Uterus (tissue), 2 donors: ENCODE measurements around the gene GPR171.

Experiments used
- POLR2A ChIP-seq, 2 donors: fragments of 450-650 bp; IDR thresholded peaks; one replicate each; pipeline ENCODE4 v1.6.1; 2016; ENCODE audit warnings: antibody characterized with exemption in 2 of 2, mild to moderate bottlenecking in 1 of 2, moderate library complexity in 1 of 2
- TF ChIP-seq, protein P1 (sequence below), 4 experiments: fragments of 200-600 bp in 2 of 4; fragments of 450-650 bp in 2 of 4; sonication (generic) in 2 of 4; IDR thresholded peaks; one replicate each; pipeline ENCODE4 v1.5.1; 2016 to 2019; ENCODE audit warnings: antibody characterized with exemption in 4 of 4, mild to moderate bottlenecking in 2 of 4, moderate library complexity in 1 of 4

DNA sequence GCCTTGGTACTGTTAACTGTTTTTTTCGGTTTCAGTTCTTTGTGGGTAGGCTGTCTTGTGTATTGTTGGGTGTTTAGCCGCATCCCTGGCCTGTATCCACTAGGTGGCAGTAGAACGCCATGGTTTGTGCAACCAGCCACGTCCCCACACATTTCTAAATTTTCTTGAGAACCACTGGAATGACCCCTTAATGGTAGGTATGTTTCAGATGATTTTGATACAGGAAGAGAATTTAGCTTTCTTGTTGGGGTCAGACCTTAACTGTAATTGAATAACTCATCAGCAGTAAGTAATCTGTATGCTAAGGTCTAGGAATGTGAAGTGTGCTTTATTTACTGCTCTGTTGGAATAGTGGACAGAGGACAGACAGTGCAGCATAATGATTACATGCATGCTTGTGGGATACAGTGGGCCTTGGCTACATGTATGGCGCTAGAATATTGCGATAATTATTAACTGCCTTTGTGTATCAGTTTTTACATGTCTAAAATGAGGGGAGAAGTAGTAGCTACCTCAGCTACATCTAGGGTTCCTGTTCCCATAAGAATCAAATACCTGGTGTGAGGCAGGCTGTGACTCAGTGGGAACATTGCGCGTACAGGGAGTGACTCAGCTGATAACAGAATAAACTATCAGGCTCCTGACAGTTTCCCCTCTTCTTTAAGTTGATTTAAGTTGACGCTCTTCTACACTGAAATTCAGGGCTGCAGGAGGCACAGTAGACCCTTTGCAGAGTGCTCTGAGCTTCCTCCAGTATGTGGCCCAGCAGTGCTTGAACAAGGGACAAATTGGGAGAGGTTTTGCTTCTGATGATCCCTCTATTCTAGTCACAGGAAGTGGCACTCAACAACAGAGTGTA lies 25.0 kb upstream of the GPR171 start:
- TF ChIP-seq, protein P1, sequence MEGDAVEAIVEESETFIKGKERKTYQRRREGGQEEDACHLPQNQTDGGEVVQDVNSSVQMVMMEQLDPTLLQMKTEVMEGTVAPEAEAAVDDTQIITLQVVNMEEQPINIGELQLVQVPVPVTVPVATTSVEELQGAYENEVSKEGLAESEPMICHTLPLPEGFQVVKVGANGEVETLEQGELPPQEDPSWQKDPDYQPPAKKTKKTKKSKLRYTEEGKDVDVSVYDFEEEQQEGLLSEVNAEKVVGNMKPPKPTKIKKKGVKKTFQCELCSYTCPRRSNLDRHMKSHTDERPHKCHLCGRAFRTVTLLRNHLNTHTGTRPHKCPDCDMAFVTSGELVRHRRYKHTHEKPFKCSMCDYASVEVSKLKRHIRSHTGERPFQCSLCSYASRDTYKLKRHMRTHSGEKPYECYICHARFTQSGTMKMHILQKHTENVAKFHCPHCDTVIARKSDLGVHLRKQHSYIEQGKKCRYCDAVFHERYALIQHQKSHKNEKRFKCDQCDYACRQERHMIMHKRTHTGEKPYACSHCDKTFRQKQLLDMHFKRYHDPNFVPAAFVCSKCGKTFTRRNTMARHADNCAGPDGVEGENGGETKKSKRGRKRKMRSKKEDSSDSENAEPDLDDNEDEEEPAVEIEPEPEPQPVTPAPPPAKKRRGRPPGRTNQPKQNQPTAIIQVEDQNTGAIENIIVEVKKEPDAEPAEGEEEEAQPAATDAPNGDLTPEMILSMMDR (IDR thresholded peaks at IDR 0.05): peak; percentile 81 to 92 (median 88)
- no peak for TF ChIP-seq POLR2A (IDR thresholded peaks at IDR 0.05)
